IPS-11a (cell line): Measurements from ENCODE around the gene MCM3AP.
A peak's percentile ranks its signal among the peaks of the same experiment; 100 is the strongest.

ENCODE experiments used
- H3K4me3 ChIP-seq: one replicate; pipeline ENCODE4 v1.5.1; 2013; ENCODE audit warnings: low read depth, low read length, control low read depth

The MCM3AP gene

DNA sequence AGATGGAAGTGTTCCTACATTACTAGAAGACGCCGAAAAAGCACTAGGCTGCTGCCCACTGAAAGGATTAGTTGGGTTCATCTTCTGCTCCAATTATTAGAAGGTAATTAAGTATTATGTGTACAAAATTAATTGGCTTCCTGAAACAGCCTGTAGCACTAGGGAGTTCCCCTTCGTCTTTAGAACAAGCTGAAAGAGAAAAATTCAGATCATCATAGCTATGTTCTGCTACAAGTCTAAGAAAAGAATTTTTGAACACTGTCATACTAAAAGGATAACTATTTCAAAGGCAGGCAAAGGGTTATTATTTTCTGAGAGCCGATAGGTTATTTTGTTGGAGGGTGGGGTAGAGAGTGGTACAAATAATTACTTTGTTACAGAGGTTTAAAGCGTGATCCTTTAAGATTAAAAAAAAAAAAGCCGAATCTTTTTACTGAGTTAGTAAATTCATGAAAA, at the start of gene MCM3AP:
MCM3AP (minus strand) TSS at position 406 of the 456 bp plus-strand sequence; CDS start at position 81, 325 bp downstream.
- peak within 1 kb of the TSS; percentile 77 for H3K4me3 ChIP-seq

DNA sequence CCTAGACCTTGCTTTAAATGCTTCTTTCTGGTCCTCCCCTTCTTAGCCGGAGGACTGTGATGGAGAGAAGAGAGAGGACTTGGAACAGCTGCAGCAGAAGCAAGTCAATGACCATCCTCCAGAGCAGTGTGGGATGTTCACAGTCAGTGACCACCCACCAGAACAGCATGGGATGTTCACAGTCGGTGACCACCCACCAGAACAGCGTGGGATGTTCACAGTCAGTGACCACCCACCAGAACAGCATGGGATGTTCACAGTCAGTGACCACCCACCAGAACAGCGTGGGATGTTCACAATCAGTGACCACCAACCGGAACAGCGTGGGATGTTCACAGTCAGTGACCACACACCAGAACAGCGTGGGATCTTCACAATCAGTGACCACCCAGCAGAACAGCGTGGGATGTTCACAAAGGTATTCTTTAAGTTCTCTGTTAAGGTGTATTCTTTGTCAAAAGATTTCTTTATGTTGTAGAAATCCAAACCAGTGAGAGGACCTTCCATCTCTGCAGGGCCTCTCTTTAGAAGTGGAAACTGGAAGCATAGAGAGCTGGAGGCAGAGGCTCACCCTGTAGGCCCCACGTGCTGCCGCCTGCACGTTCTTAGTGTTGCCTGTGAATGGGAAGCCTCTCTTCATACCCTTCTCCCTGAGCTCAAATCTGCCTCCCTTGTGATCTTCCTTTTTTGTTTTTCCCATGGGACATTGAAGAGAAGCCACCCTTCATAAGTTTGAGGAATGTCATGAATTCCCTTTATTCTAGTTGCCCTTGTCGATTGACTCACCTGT, 49.1 kb upstream of the MCM3AP start:
- no peak overlapping the region for H3K4me3 ChIP-seq

DNA sequence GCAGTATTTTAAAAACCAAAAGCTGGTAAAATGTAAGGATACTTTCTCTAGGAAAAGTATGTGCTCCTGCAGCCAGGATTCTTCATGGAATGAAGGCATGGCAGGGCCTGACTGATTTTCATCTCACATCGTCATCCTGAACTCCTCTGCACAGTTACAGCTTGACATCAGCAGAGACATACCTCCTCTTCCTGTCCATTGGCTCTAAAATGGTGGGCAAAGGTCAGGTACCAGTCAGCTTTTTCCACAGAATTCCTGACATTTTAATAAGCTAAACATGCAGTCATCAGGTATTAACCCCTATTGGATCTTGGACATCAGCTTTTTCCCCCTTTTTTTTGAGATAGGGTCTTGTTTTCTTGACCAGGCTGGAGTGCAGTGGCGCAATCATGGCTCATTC, 44.4 kb upstream of the MCM3AP start:
- no peak overlapping the region for H3K4me3 ChIP-seq

DNA sequence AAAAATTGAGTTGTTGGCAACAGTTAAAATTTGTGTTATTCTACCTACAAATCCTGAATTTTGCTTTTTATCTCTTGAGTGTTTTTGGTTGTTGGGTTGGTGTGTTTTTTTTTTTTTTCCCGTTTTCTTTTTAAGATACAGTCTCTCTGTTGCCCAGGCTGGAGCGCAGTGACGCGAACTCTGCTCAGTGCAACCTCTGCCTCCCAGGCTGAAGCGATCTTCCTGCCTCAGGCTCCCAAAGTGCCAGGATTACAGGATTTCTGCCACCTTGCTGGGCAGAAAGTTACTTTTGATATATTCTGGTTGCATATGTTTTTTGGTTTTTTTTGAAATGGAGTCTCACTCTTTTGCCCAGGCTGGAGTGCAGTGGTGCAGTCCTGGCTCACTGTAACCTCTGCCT, 42.7 kb upstream of the MCM3AP start:
- H3K4me3 ChIP-seq = no peak overlapping the region

DNA sequence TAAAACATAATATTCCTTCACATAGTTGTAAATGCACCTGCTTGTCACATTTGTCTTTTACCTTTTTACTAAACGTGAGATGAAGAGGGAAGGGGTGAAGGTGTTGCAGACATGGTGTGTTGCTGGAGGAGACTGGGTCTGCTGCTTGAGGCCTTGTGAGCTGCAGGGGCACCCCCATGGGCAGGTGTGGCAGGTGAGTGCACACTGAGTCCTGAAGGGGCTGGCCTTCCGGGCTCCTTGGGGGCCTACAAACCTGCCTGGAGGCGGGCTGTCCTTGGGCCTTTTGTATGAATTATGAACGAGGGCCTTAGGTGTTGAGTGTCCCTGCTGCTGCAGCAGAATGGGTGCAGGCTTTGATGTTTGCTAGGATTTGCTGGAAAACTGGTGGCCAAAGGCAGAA, 42.3 kb upstream of the MCM3AP start:
- H3K4me3 ChIP-seq = no peak overlapping the region

DNA sequence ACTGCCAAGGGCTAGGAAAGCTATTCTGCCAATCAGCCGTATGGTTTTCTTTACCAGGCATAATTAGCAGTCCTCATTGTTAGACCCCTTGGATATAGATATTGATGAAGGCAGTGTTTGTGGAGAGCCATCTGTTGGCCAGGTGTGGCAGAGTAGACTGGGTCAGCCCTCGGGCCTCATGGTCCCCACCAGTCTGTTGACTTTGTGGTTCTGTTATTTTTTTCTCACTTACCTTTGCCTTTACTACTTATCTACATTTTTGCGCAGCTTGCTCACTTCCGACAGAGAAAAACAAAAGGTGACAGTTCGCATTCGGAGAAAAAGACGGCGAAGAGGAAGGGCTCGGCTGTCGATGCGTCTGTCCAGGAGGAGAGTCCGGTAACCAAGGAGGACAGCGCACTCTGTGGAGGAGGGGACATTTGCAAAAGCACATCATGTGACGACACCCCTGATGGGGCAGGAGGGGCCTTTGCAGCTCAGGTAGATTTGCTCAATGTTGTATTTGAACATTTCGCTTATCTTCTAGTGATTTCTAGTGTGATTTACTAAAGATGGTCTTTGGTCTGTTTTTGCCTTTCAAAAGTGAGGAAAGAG, 40.8 kb upstream of the MCM3AP start:
- no peak overlapping the region for H3K4me3 ChIP-seq

DNA sequence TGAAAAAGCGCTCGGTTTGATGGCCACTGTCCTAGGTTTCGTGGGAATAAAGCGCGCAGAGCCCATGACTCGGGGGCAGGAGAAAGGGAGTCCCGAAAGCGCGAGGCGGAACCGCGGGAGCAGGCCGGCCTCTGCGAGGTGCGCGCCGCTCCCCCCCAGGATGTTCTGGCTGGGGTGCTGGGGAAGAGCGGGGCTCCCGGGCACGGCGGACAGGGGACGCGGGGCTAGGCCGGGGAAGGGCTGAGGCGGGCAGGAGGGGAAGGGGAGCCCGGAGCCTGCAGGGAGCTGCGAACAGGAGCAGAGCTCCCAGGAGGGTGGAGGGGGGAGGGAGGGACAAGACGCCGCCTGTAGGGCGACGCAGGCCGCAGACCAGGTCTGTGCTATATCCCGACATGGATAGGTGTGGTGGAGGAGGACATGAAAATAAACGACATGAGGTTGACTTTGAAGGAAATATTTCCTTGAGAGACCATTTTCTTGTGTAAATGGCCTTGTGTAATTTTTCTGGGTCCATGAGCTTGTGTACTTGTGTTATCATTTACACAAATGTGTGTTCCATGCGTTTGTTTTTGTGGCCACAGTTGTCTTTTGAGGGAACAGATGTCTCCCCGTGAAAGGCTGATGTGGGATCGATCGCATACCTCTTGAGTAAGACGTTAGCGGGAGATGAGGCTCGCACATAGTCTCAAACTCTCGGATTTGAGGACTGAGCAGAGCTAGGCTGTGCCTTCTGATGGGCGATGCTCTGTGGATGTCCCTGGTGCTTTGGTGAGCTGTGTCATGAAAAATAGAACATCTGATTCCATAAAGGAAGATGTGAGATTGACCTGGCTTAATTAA, 39.9 kb upstream of the MCM3AP start:
- H3K4me3 ChIP-seq = peak overlapping the region; percentile 73

DNA sequence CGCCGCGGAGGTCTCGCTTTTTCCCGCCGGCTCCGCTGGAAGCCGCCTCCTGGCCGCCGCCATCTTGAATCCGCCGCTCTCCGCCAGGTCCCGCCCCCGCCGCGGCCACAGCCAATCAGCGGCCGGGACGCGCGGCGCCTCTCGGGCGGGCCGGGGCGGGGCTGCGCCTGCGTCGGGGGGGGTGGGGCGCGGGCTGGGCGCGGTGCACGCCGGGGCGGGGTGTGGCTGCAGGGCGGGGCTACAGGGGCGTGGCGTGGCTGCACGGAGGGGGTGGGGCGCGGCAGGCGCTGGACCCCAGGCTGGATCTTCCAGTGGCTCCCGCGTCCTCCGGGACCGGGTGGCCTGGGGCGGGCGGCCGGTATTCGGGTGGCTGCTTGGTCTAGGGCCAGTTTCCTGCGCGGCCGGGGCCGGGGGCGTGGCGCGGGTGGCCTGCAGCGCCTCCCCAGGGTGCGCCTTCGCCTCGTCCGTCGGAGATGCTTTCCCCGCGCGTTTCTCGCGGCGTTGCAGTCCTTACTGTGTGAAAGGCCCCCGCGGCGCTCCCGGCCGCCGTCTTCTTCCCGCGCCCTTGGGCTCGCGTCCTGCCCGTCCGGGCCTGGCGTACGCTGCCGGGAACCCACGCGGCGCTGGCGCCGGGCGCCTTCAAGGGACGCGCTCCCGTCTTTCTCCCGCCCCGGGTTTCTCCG, 39.1 kb upstream of the MCM3AP start:
- H3K4me3 ChIP-seq = peak overlapping the region; percentile 92

DNA sequence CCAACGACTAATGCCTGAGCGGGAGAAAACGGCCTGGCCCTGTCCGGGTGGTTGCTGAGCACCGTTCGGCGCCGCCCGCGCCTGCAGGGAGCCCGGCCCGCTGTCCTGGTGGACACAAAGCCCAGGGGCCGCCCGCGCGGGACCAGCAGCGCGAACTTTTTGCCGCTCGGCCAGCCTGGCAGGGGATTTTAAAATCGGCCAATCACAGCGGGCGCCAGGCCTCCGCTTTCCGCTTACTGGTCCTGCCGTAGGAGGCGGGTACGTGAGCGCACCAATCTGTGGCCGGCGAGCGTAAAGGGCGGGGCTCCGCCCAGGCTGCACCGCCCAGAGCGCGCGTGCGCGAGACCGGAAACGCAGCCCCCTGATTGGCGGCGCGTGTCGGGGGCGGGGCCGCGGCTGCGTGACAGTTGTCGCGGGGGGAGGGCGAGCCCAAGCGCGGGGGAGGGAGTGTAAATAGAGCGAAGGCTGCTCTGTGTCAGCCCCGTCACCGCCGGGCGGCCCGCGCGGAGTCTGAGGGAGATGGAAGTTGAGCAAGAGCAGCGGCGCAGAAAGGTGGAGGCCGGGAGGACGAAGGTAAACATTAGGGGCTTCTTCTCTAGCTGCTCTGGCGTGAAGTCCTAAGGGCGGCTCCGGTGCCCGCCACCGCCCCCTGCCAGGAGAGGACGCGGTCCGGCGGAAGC, 38.4 kb upstream of the MCM3AP start, which contains the start of the genes C21orf58 and PCNT:
C21orf58 (minus strand) TSS at position 161 of the 680 bp plus-strand sequence. CDS start 1,132 bp downstream, outside the sequence.
PCNT (plus strand) TSS at position 447 of the 680 bp plus-strand sequence; CDS start at position 520, 73 bp downstream.
- H3K4me3 ChIP-seq = peak within 1 kb of the TSS; percentile 92

DNA sequence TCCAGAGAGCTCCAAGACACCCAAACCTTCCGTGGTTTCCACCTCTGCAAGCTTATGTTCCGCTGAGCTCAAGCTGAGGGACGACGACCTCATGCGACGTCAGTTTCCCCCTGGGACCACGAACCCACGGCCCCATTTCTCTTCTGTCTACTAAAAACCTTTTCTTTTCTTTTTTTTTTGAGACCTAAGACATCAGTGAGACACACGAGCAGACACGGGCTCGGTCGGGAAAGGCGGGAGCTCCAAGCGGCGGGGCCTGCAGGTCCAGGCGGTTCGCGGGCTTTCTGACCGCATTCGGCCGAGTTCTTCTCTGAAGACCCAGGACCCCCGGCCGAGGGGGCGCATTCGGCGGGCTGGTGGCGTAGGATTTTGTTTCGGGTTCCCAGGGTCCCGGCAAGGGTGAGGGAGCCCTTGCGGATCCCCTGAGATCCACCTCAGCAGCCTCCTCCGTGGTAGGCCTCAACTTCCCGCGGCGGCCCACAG, 37.9 kb upstream of the MCM3AP start:
- peak overlapping the region; percentile 92 for H3K4me3 ChIP-seq

DNA sequence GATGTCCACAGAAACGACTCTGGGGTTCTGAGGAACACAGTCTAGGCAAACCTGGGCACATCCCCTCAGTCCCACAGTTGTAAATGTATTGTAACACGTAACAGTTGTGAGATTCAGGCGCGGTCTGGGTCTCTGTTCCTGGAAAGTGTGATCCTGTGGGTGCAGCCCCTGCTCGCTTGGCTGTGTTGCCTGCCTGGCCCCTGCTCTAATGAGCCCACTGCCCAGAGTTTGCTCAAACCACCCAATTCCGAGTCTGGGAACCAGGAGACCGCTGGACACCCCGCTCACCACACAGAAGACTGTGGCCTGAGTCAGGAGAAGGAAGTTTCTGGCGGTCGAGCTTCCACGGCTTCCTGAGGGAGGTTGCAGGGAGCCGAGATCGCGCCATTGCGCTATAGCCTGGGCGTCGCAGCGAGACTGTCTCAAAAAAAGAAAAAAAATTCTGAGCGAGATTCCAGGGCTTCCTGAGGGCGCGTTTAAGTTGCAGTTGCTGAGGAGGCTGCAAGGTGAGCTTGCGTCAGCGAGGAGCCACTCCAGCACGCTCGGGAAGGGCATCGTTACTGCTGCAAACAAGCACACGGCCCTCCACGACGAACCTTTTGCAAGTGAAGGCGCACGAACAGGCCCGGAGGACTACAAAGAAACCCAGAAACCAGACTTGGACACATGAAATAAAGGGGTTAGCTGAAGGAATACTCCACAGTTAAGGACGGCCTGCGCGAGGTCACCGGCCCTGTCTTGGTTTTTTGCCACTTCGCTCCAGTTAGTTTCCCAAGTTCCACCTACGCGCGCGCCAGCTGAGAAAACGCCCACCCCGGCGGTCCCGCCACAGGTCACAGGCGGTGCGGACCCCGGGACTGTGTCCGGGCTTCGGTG, 37.2 kb upstream of the MCM3AP start:
- peak overlapping the region; percentile 92 for H3K4me3 ChIP-seq

DNA sequence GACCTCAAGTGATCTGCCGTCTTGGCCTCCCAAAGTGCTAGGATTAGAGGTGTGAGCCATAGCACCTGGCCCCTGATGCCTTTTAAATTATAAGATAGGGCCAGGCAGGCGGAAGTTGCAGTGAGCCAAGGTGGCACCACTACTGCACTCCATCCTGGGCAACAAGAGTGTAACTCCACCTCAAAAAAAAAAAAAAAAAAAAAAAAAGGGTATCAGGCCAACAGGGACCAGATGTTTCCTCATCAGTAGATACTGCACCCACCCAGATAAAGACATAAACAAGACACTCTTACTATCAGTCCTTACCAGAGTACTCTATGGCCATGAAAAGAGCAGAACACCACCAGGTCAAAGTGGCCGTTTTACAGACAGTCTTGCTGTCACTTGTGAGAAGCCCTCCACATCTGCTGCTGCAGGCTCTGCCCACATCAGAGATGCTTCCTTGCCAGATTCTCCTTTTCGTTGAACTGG, 35.0 kb upstream of the MCM3AP start:
- H3K4me3 ChIP-seq = no peak overlapping the region

DNA sequence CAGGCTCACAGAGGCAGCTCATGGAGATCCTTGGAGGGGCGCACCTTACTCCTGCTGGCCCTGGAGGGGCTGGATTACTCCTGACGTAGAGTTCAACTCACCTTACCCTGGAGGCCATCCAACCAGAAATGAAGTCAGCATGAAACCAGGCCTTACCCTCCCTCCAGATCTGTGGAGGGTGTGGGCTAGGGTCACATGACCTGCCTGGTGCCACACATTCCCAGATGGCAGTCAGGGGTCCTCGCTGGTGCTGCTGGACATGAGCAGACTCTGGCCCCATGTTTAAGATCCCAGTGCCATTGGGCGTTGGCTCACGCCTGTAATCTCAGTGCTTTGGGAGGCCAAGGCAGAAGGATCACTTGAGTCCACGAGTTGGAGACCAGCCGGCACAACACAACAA, 33.8 kb upstream of the MCM3AP start:
- H3K4me3 ChIP-seq = no peak overlapping the region

DNA sequence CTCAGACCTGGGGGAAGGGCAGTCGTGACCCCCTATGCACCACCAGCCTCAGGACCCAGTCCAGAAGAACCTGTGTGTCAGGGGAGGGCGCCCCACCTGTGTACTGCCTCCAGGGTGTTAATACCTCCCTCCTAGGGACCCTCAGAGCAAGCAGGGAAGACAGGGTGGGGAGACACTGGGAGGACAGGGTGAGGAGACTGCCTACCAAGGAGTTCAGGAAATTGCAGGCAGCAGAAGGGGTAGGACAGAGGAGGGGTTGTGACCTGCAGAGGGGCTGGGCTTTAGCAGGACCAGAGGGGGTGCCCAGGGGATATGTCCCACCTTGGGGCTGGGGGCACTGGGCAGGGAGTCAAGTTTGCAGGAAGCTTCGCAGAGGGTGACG, 33.0 kb upstream of the MCM3AP start:
- H3K4me3 ChIP-seq = no peak overlapping the region

DNA sequence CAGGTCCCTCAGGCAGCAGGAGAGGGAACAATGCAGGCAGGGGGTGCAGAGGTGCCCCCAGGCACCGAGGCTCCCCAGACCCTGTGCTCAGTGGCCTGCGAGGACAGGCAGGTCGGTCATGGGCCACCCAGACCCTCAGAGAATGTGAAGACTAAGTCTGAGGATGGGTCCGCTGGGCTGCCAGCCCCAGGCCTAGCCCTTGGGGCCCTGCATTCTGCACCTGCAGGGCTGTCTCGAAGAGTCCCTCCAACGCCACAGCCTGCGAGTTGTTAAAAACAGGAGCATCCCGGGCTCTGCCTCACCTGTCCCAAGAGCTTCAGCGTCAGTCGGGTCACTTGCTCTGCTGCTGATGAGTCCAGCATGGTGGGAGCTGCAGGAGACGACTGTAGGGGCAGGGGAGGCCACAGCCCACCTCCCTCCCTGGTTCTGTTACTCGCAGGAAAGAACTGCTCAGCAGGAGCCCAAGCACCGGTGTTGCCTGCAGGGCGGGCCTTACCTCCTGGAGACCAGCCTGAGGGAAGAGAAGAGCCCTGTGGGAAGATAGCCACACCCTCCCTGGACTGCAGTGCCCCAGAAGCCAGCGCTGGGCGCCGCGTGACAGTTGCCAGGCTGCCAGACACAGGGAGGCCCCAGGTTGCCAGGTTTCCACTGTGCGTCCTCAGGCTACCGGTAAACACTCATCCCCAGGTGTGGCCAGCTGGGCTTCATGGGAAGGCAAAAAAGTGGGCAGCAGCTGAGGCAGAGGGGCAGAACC, 32.5 kb upstream of the MCM3AP start:
- no peak overlapping the region for H3K4me3 ChIP-seq

DNA sequence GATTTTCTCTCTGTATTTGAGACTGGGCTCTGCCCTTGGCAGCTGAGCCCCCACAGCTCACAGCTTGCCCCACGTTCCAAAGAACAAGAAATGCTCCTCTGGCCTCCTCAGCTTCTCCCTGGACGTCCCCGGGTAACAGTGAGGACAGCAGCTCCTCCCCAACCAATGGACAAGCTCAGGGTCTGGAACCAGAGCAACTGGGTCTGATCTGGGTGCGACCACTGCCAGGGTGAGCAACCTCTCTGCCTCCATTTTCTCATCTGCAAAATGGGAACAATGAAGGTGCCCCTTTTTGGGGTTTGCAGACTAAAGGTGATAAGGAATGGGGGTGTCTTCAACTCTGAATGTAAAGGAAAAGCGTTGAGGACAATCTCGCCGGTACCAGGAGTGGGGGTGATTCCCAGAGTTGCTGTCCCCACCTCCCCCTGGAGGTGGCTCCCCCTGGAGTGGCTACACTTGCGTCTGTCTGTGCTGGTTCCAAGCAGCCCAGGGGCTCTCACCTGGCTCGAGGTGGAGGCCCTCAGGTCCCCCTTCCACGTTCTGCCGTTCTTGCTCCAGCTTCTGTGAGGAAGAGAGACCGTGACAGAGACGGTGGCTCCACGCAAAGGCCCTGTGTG, 31.4 kb upstream of the MCM3AP start:
- no peak overlapping the region for H3K4me3 ChIP-seq

DNA sequence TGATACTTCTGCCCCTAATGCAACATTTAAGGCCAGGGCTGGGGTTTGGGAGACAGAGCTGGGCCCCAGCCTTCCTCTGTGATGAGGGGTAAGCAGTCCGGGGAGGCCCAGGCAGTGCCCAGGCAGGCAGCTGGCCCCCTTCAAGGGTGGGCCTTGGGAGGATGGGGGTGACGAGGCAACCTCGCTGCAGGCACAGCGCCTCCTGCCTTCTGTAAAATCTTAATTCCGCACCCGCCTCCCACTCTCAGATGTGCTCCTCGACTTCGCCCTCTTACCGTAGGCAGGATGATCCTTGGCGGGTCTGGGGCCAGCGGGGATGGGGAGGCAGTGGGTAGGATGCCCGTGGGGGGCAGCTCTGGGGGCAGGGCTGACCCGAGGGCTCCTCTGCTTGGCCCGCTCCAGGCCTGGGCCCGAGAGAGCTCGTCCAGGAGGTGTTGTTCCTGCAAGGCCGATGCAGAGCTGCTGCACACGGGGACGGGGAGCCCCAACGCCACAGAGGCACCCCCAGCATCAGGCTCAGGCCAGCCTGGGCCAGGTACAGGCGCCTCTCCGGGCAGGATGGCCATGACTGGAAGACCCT, 29.1 kb upstream of the MCM3AP start:
- H3K4me3 ChIP-seq = no peak overlapping the region
